LoVo (cell line): ENCODE measurements around the gene KIFAP3.
"Not testable (repeated sequence)": the region's sequence is repeated elsewhere in the genome, so short reads cannot be mapped to it uniquely, and the experiment has no call there.

Source experiments
- DNase-seq: peaks from one replicate; pipeline ENCODE4 v3.0.0-alpha.2; 2016; ENCODE audit warnings: low spot score

The KIFAP3 gene

GRCh38 chr1:169924063-169924462 lies 150.4 kb downstream of the KIFAP3 start:
- no peak for DNase-seq

- DNase-seq, result no peak
These were observed 153.4 kb downstream of the KIFAP3 start for GRCh38 chr1:169921080-169921479.

DNA sequence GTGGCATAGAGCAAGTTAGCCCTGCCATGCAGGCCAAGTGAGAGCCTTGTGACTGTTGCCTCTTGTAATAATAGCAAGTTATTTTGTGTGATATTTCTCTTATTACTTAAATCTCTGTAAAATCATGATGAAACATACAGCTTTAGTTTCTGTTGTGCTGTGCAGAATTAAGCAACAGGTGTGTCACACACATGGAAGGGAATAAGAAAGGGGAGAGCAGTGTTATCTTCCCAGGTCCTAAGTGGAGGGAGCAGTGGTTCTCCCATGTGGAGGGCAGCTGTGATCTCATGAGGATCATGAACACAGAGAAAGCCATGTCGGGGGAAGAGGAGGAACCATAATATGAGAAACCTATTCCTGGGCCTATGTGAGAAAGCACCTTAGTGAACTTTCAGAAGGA lies 155.6 kb downstream of the KIFAP3 start:
- no peak for DNase-seq

DNA sequence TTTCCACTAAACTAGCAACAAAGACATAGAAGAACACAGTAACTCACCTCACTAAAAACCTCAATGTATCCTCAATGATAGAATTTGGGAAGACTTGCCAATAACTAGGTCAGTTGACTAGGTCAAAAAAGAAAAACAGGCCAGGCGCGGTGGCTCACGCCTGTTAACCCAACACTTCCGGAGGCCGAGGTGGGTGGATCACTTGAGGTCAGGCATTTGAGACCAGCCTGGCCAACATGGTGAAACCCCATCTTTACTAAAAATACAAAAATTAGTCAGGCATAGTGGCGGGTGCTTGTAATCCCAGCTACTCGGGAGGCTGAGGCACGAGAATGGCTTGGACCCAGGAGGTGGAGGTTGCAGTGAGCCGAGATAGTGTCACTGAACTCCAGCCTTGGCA lies 156.3 kb downstream of the KIFAP3 start:
- DNase-seq, result not testable (repeated sequence)

- no peak for DNase-seq
These were observed 159.3 kb downstream of the KIFAP3 start for GRCh38 chr1:169915150-169915549.

DNA sequence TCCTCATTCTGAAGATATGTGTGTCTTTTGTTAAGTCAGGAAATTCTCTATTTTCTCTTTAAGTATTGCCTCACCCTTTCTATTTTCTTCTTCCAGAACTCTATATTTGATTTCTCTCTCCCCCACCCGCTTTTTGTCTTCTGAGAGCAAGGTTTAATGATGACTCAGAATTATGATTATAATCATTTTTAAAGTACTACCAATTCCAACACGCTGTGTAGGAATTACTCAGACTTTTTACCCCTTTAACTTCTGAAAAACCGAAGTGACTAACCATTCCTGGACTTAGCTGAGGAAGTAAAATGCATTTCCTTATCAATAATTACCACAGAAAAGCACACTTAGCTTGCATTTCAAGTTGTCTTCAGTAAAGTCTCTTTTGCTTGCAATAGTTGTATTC lies 160.0 kb downstream of the KIFAP3 start:
- no peak for DNase-seq

- DNase-seq, result no peak
These were observed 165.0 kb downstream of the KIFAP3 start for GRCh38 chr1:169909499-169909898.

DNA sequence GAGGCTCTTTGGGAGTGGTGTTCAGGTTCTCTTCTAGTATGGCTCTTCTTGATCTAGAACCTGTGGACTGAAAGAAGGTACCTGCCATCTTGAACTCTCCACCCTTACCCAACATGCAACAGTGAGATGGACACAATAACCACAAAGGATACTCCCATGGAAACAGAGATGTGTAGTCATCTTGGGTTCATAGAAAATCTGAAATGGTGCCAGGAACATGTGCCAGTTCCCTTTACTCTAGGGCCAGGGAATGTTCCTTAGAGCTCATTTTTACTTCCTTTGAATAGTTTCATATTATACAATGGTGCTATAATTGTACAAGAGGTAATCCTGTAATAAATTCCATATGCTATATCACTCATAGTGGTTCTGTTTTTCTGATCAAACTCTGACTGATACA lies 167.6 kb downstream of the KIFAP3 start:
- DNase-seq, result no peak

- no peak for DNase-seq
These were observed 169.7 kb downstream of the KIFAP3 start for GRCh38 chr1:169904834-169905233.

GRCh38 chr1:169902751-169903150 lies 171.7 kb downstream of the KIFAP3 start:
- DNase-seq, result no peak

DNA sequence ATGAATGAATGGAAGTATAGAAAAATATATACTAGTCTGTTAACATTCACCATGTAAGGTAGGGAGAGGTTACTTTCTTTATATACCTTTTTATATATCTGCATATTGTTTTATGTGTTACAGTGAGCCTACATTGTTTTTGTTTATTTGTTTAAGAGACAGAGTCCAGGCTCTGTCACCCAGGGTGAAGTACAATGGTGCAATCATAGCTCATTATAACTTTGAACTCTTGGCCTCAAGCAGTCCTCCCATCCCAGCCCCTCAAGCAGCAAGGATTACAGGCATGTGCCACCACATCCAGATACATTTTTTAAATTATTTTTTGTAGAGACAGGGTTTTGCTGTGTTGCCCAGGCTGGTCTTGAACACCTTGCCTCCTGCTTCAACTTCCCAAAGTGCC lies 173.4 kb downstream of the KIFAP3 start:
- no peak for DNase-seq

DNA sequence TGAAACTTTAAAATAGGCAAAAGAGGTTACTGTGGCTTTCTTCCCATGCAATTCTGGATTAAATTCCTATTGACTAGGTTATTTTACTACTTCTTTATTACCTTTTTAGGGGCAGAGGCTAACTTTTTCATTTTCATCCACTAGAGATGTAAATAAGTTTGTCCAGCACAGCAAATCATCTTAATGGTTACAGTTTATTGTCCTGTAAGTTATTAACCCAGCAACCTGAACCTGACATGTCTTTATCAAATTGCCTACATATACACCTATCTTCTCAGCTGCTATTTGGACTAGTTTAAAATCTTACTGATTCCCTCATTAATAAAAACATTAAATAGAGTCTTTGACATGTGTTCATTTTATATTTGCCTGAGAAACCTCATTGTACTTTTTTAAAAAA lies 173.9 kb downstream of the KIFAP3 start:
- no peak for DNase-seq

- no peak for DNase-seq
These were observed 174.8 kb downstream of the KIFAP3 start for GRCh38 chr1:169899519-169900217.

- no peak for DNase-seq
These were observed 178.5 kb downstream of the KIFAP3 start for GRCh38 chr1:169896013-169896412.

DNA sequence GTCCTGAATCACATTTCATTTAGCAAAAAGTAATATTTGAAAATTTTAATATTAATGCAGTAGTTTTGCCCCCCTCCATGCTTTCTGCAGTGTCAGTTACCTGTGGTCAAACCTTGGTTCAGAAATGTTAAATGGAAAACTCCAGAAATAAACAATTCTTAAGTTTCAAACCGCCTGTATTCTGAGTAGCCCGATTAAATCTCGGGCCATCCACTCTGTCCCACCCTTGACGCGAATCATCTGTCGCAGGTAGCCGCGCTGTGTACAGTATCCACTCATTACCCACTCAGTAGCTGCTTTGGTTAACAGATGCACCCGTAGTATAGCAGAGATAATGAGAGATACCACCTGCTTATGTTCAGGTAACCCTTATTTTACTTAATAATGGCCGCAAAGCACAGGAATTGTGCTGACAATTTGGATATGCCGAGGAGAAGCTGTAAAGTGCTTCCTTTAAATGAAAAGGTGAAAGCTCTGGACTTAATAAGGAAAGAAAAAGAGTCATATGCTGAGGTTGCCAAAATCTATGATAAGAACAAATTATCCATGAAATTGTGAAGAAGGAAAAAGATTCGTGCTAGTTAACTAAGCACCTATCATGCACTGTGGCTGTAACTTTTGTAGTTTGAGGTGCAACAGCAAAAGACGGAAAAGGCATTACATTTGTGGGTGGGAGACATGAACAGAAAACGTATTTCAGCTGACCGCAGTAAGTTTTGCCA lies 179.9 kb downstream of the KIFAP3 start:
- no peak for DNase-seq

- DNase-seq, result peak; percentile 95
These were observed 180.7 kb downstream of the KIFAP3 start, which contains the start of gene SCYL3 for GRCh38 chr1:169893645-169894423. SCYL3 (minus strand) TSS chr1:169893896; CDS start chr1:169888840, 5,056 bp downstream.

GRCh38 chr1:169892927-169893644 lies 181.4 kb downstream of the KIFAP3 start:
- DNase-seq, result peak; percentile 4

GRCh38 chr1:169892176-169892926 lies 182.1 kb downstream of the KIFAP3 start:
- no peak for DNase-seq

GRCh38 chr1:169891539-169891885 lies 183.0 kb downstream of the KIFAP3 start:
- no peak for DNase-seq

DNA sequence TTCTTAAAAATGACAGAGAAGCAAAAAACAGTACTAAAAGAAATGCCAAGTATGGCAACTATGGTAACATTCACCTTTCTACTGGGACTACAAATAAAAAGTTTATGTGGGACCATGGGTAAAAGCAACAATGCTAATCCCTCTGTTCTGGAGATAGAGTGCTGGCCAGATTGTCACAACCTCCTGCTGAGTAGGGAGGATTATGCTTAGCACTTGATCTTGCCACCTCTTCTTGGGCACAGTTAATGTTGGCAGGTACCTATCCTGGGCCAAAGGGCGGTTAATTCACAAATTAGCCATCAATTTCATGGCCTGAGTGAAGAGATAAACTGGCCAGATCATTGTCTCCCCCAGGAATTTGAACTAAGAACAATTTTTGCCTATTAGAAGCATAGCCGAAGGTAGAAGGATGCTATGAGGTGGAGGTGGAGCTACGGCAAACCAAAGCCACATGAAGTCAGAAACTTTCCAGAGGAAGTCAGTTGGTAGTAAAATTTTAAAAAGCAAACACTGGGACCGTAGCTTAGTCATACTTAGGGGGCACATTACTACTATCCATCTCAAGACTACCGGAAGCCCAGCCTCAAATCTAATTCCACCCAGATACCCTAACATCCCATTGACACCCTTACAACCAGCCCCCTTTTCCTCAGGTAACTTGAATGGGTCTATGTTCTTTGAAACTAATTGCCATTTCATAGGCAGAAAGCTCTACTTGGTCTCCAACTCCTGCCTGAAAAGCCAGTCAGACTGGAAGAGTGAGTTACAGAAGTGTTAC lies 183.5 kb downstream of the KIFAP3 start:
- DNase-seq, result peak; percentile 52

GRCh38 chr1:169889871-169890270 lies 184.6 kb downstream of the KIFAP3 start:
- no peak for DNase-seq
